Esophagus squamous epithelium (tissue), 4 donors: ENCODE data around the gene PLPP4.

Experiments used
- POLR2A ChIP-seq, 4 donors: fragments of 450-650 bp; IDR thresholded peaks; one replicate each; pipeline ENCODE4 v1.6.1; 2017; ENCODE audit warnings: antibody characterized with exemption in 4 of 4, mild to moderate bottlenecking in 4 of 4, moderate library complexity in 3 of 4
- TF ChIP-seq, protein P1 (sequence below), 6 experiments: fragments of 450-650 bp in 4 of 6; fragments of 200-600 bp in 2 of 6; sonication (generic) in 2 of 6; IDR thresholded peaks; one replicate each; pipeline ENCODE4 v1.5.1; 2016 to 2019; ENCODE audit warnings: antibody characterized with exemption in 6 of 6, mild to moderate bottlenecking in 4 of 6, moderate library complexity in 4 of 6

DNA sequence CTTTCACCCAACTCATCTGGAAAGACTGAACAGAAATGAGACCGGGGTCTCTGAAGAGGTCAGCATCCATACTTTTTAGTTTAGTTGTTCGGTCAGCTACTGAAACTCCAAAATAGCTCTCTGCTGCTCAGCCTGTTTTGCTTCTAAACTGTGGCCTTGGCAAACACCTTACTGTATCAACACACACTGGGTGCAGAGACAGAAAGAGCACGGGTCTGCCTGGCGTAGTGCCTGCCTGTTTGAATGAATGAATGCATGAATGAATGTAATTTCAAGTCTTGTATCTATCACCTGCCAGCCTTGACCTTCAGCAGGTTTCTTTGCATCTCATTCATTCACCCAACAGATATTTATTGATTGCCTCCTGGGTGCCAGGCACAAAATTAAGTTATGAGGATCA lies 98.4 kb downstream of the PLPP4 start:
- TF ChIP-seq, protein P1, sequence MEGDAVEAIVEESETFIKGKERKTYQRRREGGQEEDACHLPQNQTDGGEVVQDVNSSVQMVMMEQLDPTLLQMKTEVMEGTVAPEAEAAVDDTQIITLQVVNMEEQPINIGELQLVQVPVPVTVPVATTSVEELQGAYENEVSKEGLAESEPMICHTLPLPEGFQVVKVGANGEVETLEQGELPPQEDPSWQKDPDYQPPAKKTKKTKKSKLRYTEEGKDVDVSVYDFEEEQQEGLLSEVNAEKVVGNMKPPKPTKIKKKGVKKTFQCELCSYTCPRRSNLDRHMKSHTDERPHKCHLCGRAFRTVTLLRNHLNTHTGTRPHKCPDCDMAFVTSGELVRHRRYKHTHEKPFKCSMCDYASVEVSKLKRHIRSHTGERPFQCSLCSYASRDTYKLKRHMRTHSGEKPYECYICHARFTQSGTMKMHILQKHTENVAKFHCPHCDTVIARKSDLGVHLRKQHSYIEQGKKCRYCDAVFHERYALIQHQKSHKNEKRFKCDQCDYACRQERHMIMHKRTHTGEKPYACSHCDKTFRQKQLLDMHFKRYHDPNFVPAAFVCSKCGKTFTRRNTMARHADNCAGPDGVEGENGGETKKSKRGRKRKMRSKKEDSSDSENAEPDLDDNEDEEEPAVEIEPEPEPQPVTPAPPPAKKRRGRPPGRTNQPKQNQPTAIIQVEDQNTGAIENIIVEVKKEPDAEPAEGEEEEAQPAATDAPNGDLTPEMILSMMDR (IDR thresholded peaks at IDR 0.05) = no peak
- TF ChIP-seq POLR2A (IDR thresholded peaks at IDR 0.05) = no peak
